ENCODE results near the gene VPS11.

VPS11 gene

DNA sequence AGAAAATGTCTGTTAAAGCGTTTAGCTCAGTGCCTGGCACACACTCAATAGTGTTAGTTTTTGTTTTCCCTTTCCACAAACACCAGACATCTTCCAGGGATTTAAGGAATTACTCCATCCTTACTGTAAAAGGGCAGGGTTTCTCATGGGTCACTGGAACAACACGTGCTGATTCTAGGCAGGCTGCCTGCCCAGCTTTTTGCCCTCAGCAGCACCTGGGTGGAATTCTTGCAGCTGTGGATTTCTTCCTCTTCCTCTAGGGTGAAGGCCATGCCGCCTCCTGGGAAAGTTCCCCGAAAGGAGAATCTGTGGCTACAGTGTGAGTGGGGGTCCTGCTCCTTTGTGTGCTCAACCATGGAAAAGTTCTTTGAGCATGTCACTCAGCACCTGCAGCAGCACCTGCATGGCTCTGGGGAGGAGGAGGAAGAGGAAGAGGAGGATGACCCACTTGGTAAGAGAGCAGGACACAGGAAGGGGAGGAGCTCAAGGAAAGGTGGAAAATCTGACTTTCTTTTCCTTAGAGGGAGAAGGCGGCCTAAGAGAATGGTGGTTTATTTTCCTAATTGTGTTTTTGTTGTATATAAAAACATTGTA lies 59.2 kb downstream of the VPS11 start:
- no peak for DNase-seq

- no peak for DNase-seq
Observed at GRCh38 chr11:119130662-119131061, 63.0 kb downstream of the VPS11 start.

All from DMS 273 treated with DMSO at 0.1 percent for 48 hours (cell line).